GM19240 (cell line): ENCODE measurements around the gene LRRC8D.

ENCODE experiments used
- DNase-seq: peaks from one replicate; pipeline ENCODE4 v3.0.0; 2011; ENCODE audit warnings: low spot score; ENCODE audit not compliant: insufficient read length

LRRC8D gene

GRCh38 chr1:89894210-89895201, 73.7 kb downstream of the LRRC8D start:
- DNase-seq = no peak

- DNase-seq = no peak
Measured at GRCh38 chr1:89896105-89896942, 75.5 kb downstream of the LRRC8D start.

- no peak for DNase-seq
Measured at GRCh38 chr1:89897347-89898133, 76.7 kb downstream of the LRRC8D start.

GRCh38 chr1:89898150-89898549, 77.3 kb downstream of the LRRC8D start:
- DNase-seq = no peak

GRCh38 chr1:89898695-89899470, 78.1 kb downstream of the LRRC8D start:
- no peak for DNase-seq

- DNase-seq = no peak
Measured at GRCh38 chr1:89900323-89900722, 79.5 kb downstream of the LRRC8D start.

- no peak for DNase-seq
Measured at GRCh38 chr1:89900791-89901708, 80.2 kb downstream of the LRRC8D start.

GRCh38 chr1:89901957-89902669, 81.3 kb downstream of the LRRC8D start:
- no peak for DNase-seq

- DNase-seq = no peak
Measured at GRCh38 chr1:89903550-89903949, 82.7 kb downstream of the LRRC8D start.

- no peak for DNase-seq
Measured at GRCh38 chr1:89904219-89904980, 83.6 kb downstream of the LRRC8D start.

GRCh38 chr1:89905395-89906058, 84.7 kb downstream of the LRRC8D start:
- no peak for DNase-seq

GRCh38 chr1:89906088-89906487, 85.3 kb downstream of the LRRC8D start:
- DNase-seq = no peak

GRCh38 chr1:89907727-89908212, 86.9 kb downstream of the LRRC8D start:
- no peak for DNase-seq

- no peak for DNase-seq
Measured at GRCh38 chr1:89908273-89908671, 87.4 kb downstream of the LRRC8D start.

- DNase-seq = no peak
Measured at GRCh38 chr1:89908672-89909436, 88.0 kb downstream of the LRRC8D start.

GRCh38 chr1:89910268-89910667, 89.4 kb downstream of the LRRC8D start:
- DNase-seq = no peak

GRCh38 chr1:89910780-89911179, 89.9 kb downstream of the LRRC8D start:
- no peak for DNase-seq
